Stimulated activated CD4-positive, alpha-beta T cell treated with anti-CD3 and anti-CD28 coated beads, Interleukin-12 subunit alpha, Interleukin-12 subunit beta, amount 100 ng/mL, for 4 hours (primary cell): ENCODE measurements around the gene PRKCE.

Source experiments
- DNase-seq: peaks from one replicate; pipeline ENCODE4 v3.0.0-alpha.2; 2020

PRKCE gene

DNA sequence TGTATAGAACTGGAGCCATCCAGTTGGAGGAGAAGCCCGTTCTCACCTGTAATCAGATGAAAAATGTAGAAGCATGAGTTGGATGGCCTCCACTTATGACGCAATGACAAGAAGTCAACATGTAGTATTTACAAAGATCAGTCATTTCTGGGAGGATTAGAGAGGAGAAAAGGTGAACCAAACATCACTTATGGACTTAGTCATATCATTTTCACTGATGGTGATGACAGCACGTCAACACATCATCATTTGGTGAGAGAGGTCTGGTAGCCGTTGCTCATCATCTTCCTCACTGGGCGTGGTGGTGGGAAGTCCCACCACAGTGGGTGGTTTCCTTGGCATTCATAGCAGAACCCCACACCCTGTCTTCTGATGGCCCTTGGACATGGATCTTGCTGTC is 381.5 kb downstream of the PRKCE start:
- no peak for DNase-seq

- DNase-seq = no peak
These were observed 383.1 kb downstream of the PRKCE start for GRCh38 chr2:46034535-46034934.

GRCh38 chr2:46036929-46037328 is 385.5 kb downstream of the PRKCE start:
- no peak for DNase-seq

GRCh38 chr2:46039543-46040303 is 388.2 kb downstream of the PRKCE start:
- no peak for DNase-seq

DNA sequence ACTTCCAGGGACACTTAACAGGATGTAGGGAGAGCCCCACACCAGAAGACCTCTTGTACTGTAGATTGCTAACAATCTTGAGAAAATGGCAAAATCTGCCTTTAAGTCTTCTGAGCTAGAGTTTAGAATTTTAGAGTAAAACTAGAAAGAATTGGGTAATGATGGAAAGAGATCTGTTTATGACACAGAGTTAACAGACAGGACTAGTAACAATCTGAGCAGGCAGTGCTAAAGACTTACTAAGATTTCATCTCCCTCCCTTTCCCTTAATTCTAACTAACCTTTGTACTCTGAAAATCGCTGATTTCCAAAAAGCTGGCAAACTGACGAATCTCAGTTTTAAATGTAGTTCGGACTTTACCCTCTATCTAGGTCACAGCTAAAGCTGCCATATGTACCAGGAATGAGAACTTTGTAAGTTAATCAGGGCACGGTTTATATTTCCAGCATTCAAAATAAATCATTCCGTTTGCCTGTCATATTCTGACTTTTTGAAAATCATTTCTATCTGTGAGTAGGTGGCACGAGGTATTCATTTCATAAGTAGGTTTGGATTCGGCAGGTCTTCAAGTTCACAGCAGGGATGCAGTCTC is 389.2 kb downstream of the PRKCE start:
- no peak for DNase-seq

DNA sequence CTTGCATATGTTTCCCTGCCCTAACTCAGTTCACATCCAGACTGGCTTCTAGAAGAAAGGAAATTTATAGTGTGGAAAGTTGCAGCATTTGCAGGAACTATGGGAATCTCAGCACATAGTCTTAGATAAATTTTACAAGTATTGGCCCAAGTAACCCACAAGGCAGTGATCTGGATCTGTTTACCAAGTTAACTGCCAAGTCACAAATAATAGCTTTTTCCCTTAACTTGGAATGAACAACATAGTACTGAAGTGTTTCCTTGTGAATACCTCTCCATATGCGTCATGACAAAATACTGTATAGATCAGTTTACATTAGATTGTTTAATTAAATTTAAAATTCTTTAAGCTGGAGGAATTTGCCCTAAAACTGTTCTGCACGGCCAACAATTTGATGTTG is 390.0 kb downstream of the PRKCE start:
- DNase-seq = no peak

GRCh38 chr2:46042207-46042637 is 390.7 kb downstream of the PRKCE start:
- no peak for DNase-seq

GRCh38 chr2:46042711-46043110 is 391.2 kb downstream of the PRKCE start:
- no peak for DNase-seq

- DNase-seq = no peak
These were observed 394.4 kb downstream of the PRKCE start for GRCh38 chr2:46045888-46046287.

GRCh38 chr2:46047290-46047689 is 395.8 kb downstream of the PRKCE start:
- DNase-seq = no peak

- DNase-seq = no peak
These were observed 397.2 kb downstream of the PRKCE start for GRCh38 chr2:46048693-46049092.

DNA sequence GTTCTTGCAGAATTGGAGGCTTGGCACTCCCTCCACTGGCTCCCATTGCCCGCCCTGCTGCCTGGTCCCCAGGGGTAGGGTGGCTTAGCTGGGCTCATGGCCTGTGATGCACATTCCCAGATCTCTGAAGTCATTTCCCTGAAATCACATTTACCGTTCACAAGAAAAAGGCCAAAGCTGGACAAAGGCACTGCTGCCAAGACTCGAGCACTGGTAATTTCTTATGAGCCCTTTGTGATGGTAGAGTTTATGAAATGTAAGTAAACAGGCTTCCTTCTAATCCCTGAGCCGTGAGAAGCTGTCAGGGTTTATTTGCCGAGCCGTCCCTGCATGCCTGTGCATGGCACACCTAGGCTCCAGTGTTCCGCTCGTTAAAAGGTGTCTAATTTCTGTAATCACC is 398.6 kb downstream of the PRKCE start:
- no peak for DNase-seq

- DNase-seq = no peak
These were observed 399.0 kb downstream of the PRKCE start for GRCh38 chr2:46050489-46050888.

- no peak for DNase-seq
These were observed 399.6 kb downstream of the PRKCE start for GRCh38 chr2:46051085-46051484.

- no peak for DNase-seq
These were observed 402.1 kb downstream of the PRKCE start for GRCh38 chr2:46053564-46053963.

GRCh38 chr2:46056541-46056940 is 405.1 kb downstream of the PRKCE start:
- no peak for DNase-seq

DNA sequence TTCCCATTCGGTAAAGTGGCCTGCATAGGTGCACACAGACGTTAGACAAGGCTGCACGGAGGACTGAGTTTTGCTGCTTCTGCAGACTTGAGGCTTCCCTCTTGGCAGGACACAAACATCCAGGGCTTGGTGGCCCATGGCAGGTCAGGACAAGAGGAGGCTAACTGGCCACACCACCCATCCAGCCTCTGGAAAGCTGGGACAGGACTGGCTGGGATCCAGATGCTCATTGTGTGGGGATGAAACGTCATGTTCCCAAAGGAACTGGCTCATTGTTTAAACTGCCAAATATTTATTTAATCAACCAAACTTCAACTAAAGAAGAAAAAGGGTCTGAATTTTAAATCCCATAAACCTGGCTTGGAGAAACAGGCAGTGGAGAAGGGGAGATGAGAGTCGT is 406.7 kb downstream of the PRKCE start:
- no peak for DNase-seq

DNA sequence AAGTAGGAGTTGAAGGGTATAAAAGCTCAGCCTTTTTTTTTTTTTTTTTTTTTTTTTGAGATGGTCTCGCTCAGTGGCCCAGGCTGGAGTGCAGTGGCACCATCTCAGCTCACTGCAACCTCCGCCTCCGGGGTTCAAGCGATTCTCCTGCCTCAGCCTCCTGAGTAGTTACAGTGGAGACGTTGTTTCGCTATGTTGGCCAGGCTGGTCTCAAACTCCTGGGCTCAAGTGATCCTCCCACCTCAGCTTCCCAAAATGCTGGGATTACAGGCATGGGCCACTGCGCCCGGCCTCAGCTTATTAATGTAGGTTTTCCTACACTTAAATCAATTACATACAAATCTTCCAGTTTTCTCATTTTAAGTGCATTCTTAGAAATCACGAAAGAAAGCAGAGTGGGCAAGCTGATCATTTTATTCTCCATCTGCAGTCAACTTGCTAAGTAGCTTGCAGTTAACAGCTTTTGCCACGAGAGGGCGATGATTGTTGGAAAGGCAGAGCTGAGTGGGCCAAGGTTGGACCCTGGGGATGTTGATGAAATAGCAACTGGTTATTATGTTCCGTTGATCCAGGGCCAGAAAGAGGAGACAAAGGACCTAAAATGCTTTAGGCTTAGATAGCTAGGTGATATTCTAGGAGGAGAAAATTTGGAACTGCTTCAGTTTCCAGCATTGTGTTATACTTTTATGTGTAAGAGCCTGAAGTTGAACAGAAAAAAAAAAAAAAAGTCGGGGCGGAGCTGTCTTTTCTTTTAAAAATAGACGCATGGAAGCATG is 411.4 kb downstream of the PRKCE start:
- DNase-seq = peak; percentile 66

GRCh38 chr2:46064396-46064795 is 412.9 kb downstream of the PRKCE start:
- no peak for DNase-seq

DNA sequence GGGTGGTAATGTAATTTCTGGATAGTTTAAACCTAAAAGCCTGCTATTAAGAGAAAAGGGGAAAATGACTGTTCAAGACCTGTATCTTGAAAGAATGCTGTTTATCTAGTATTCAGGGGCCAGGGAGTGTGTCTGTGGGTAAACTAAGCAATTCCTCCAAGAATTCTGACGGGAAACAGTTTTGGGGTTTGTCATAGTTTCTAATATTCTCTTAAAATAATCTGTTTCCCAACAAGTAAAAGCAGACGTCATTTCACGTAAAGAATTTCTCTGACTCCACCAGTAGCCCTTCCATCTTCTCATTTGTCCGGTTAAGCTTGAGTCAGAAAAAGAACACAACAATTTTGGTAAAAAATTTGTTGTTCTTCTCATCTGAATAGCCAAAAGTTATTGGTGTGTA is 413.7 kb downstream of the PRKCE start:
- no peak for DNase-seq

DNA sequence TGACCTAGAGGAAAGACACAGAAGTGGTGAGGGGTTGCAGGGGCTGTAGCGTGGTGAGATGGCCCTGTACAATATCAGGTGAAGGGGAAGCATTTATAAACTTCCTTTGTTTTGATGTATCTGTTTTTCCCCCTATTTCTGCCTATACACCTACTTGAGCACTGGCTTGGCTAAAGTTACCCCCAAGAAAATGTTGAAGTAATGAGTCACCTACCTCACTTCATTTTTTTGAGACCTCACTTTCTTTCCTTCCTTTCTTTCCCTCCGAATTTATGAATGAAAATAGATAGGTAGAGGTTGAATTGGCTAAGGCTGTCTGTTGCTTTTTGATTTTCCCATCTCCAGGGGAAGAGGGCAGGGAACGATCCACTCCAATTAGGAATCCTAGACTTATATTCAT is 414.6 kb downstream of the PRKCE start:
- no peak for DNase-seq

GRCh38 chr2:46066601-46067000 is 415.1 kb downstream of the PRKCE start:
- DNase-seq = no peak

DNA sequence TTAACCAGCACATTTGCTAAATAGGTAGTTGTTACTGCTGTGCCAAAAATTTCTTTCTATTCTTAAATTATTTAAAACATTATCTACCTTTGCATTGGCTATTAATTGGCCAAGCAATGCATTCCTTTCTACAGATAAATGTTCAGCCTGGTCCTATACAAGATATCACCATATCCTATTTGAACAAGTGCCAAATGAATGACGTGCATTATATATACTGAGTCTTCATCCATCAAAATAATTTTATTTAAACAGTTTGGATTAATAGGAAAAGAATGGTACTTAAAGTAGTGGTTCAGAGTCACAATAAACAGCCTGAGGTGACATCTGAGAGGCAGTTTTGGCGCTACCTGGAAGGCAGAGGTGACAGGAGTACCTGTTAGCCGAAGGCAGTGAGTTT is 415.6 kb downstream of the PRKCE start:
- no peak for DNase-seq
